ENCODE results near the gene MAS1.

Gene MAS1

DNA sequence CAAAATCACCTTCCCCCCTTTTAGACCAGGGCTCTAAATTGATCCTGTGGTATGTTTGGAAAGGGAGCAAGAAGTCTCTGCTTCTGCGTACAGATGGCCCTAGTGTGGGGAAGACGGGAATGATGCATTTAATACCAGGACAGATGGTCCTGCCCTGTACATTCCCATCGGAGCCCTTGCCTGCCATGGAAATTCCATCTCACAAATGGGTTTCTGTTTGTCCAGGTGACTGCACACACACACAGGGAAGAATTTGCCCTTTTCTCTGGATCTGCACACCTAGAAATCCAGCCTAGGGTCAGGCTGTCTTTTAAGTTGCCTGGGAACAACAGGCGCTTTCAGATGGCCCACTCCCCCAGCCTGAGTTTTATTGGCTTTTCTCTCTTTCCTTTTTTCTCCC lies 1.3 kb downstream of the MAS1 start:
- no peak overlapping the region for H2BK15ac ChIP-seq (replicated peaks; ENCODE audit: low read depth)
- no peak overlapping the region for H3K27ac ChIP-seq (ENCODE audit: low read depth, low read length)
- H3K36me3 ChIP-seq (ENCODE audit: control insufficient read depth, insufficient read depth, low read length): no peaks in the 10 kb centered on the region
- DNase-seq: no peak
- no peak overlapping the region for H3K23ac ChIP-seq (ENCODE audit: low read length)
- no peaks in the 10 kb centered on the region for H3K4me1 ChIP-seq (ENCODE audit: control insufficient read depth, low read depth, low read length)
- no peaks in the 10 kb centered on the region for H3K79me2 ChIP-seq (ENCODE audit: control insufficient read depth, insufficient read depth, low read length)
- H3K27me3 ChIP-seq (ENCODE audit: insufficient read depth, low read length, poor library complexity): no peaks in the 10 kb centered on the region
- H3K4me3 ChIP-seq (ENCODE audit: low read length): no peak overlapping the region
- no peak overlapping the region for H4K5ac ChIP-seq (ENCODE audit: low read length)
- no peak overlapping the region for H3K18ac ChIP-seq (ENCODE audit: low read length)
- H3K4ac ChIP-seq (ENCODE audit: low read depth, low read length): no peak overlapping the region
- no peak overlapping the region for H2BK5ac ChIP-seq (ENCODE audit: low read length)
- H3K56ac ChIP-seq (ENCODE audit: low read length): no peak overlapping the region
- no peaks in the 10 kb centered on the region for H3K79me1 ChIP-seq (ENCODE audit: low read length)
- H2BK120ac ChIP-seq (ENCODE audit: low read depth, low read length): no peak overlapping the region
- WGBS (ENCODE audit: extremely low coverage, insufficient coverage, low lambda C conversion rate): no CpG with 5 or more reads among the region's 4 CpGs
- no peak overlapping the region for H2AK5ac ChIP-seq (ENCODE audit: low read length)
- H3K9ac ChIP-seq (ENCODE audit: low read length): no peak overlapping the region
- no peak overlapping the region for H4K8ac ChIP-seq (ENCODE audit: low read depth, low read length)
- no peak overlapping the region for H3K4me2 ChIP-seq (ENCODE audit: low read length)

DNA sequence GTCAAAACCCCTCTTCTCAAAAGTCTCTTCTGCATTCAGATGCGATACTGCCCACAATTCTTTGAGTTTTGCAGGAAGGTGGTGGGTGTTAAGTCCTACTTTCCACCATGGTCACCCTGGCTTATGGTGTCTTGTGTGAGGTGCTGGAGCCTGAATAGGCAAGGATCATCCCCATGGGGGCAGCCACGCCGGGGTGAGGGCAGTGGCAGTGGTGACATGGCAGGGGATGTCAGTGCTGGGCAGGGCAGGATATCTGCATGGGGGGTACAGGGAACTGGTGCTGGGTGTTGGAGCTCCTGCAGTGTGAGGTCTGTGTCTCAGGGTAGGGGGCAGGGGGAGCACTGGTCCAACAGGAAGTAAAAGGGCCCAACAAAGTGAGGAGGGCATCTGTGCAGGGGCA lies 2.3 kb downstream of the MAS1 start:
- no peak overlapping the region for H2AK5ac ChIP-seq (ENCODE audit: low read length)
- no peak overlapping the region for H3K4me3 ChIP-seq (ENCODE audit: low read length)
- H3K36me3 ChIP-seq (ENCODE audit: control insufficient read depth, insufficient read depth, low read length): no peaks in the 10 kb centered on the region
- H2BK5ac ChIP-seq (ENCODE audit: low read length): no peak overlapping the region
- no peak overlapping the region for H2BK15ac ChIP-seq (replicated peaks; ENCODE audit: low read depth)
- no peak overlapping the region for H3K4me2 ChIP-seq (ENCODE audit: low read length)
- no peak overlapping the region for H3K23ac ChIP-seq (ENCODE audit: low read length)
- no peaks in the 10 kb centered on the region for H3K4me1 ChIP-seq (ENCODE audit: control insufficient read depth, low read depth, low read length)
- no peak overlapping the region for H3K4ac ChIP-seq (ENCODE audit: low read depth, low read length)
- H2BK120ac ChIP-seq (ENCODE audit: low read depth, low read length): no peak overlapping the region
- no peak overlapping the region for H3K56ac ChIP-seq (ENCODE audit: low read length)
- H3K27me3 ChIP-seq (ENCODE audit: insufficient read depth, low read length, poor library complexity): no peaks in the 10 kb centered on the region
- H3K18ac ChIP-seq (ENCODE audit: low read length): no peak overlapping the region
- WGBS (ENCODE audit: extremely low coverage, insufficient coverage, low lambda C conversion rate): no CpG with 5 or more reads among the region's 3 CpGs
- no peaks in the 10 kb centered on the region for H3K79me1 ChIP-seq (ENCODE audit: low read length)
- no peak overlapping the region for H4K8ac ChIP-seq (ENCODE audit: low read depth, low read length)
- no peaks in the 10 kb centered on the region for H3K79me2 ChIP-seq (ENCODE audit: control insufficient read depth, insufficient read depth, low read length)
- H3K9ac ChIP-seq (ENCODE audit: low read length): no peak overlapping the region
- DNase-seq: no peak
- H3K27ac ChIP-seq (ENCODE audit: low read depth, low read length): no peak overlapping the region
- no peak overlapping the region for H4K5ac ChIP-seq (ENCODE audit: low read length)

GRCh38 chr6:159894991-159895390 lies 4.2 kb downstream of the MAS1 start:
- no peak overlapping the region for H3K27ac ChIP-seq (ENCODE audit: low read depth, low read length)
- no peak overlapping the region for H3K4ac ChIP-seq (ENCODE audit: low read depth, low read length)
- no peak overlapping the region for H2BK15ac ChIP-seq (replicated peaks; ENCODE audit: low read depth)
- H3K9ac ChIP-seq (ENCODE audit: low read length): no peak overlapping the region
- H3K27me3 ChIP-seq (ENCODE audit: insufficient read depth, low read length, poor library complexity): no peaks in the 10 kb centered on the region
- H3K79me1 ChIP-seq (ENCODE audit: low read length): no peaks in the 10 kb centered on the region
- no CpG with 5 or more reads among the region's 4 CpGs for WGBS (ENCODE audit: extremely low coverage, insufficient coverage, low lambda C conversion rate)
- no peak overlapping the region for H3K56ac ChIP-seq (ENCODE audit: low read length)
- no peak overlapping the region for H4K8ac ChIP-seq (ENCODE audit: low read depth, low read length)
- H3K4me3 ChIP-seq (ENCODE audit: low read length): no peak overlapping the region
- no peak for DNase-seq
- H3K4me1 ChIP-seq (ENCODE audit: control insufficient read depth, low read depth, low read length): no peaks in the 10 kb centered on the region
- H4K5ac ChIP-seq (ENCODE audit: low read length): no peak overlapping the region
- no peak overlapping the region for H2BK5ac ChIP-seq (ENCODE audit: low read length)
- no peak overlapping the region for H3K23ac ChIP-seq (ENCODE audit: low read length)
- no peaks in the 10 kb centered on the region for H3K79me2 ChIP-seq (ENCODE audit: control insufficient read depth, insufficient read depth, low read length)
- H3K18ac ChIP-seq (ENCODE audit: low read length): no peak overlapping the region
- H2BK120ac ChIP-seq (ENCODE audit: low read depth, low read length): no peak overlapping the region
- H3K4me2 ChIP-seq (ENCODE audit: low read length): no peak overlapping the region
- no peak overlapping the region for H2AK5ac ChIP-seq (ENCODE audit: low read length)
- no peaks in the 10 kb centered on the region for H3K36me3 ChIP-seq (ENCODE audit: control insufficient read depth, insufficient read depth, low read length)

DNA sequence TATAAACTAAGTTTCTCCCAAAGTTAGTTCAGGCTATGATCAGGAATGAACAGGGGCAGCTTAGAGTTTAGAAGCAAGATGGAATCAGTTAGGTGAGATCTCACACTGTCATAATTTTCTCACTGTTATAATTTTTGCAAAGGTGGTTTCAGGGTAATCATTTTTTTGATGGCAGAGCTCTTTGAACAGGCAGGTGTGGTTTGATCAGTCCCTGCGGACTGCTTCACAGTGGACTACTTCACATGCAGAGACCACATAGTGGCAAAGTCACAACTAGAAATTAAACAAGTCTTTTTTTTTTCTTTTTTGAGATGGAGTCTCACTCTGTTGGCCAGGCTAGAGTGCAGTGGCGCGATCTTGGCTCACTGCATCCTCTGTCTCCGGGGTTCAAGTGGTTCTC lies 6.8 kb downstream of the MAS1 start:
- Histone ChIP-seq H3K79me1 (ENCODE audit: low read length) (no peaks in the 10 kb centered on the region), H3K27ac (ENCODE audit: low read depth, low read length) (no peak overlapping the region)

GRCh38 chr6:159898519-159898918 lies 7.7 kb downstream of the MAS1 start:
- Histone ChIP-seq H3K27me3 (ENCODE audit: insufficient read depth, low read length, poor library complexity) (no peaks in the 10 kb centered on the region), H3K4me3 (ENCODE audit: low read length) (no peak overlapping the region), H2BK5ac (ENCODE audit: low read length) (no peak overlapping the region), H3K9ac (ENCODE audit: low read length) (no peak overlapping the region), H3K36me3 (ENCODE audit: control insufficient read depth, insufficient read depth, low read length) (no peaks in the 10 kb centered on the region), H3K27ac (ENCODE audit: low read depth, low read length) (no peak overlapping the region), H4K5ac (ENCODE audit: low read length) (no peak overlapping the region), H4K8ac (ENCODE audit: low read depth, low read length) (no peak overlapping the region), H3K79me1 (ENCODE audit: low read length) (no peaks in the 10 kb centered on the region), H2AK5ac (ENCODE audit: low read length) (no peak overlapping the region), H3K23ac (ENCODE audit: low read length) (no peak overlapping the region), H3K4ac (ENCODE audit: low read depth, low read length) (no peak overlapping the region), H2BK15ac (replicated peaks; ENCODE audit: low read depth) (no peak overlapping the region), H3K4me1 (ENCODE audit: control insufficient read depth, low read depth, low read length) (no peaks in the 10 kb centered on the region), H3K79me2 (ENCODE audit: control insufficient read depth, insufficient read depth, low read length) (no peaks in the 10 kb centered on the region), H3K18ac (ENCODE audit: low read length) (no peak overlapping the region), H2BK120ac (ENCODE audit: low read depth, low read length) (no peak overlapping the region), H3K56ac (ENCODE audit: low read length) (no peak overlapping the region), H3K4me2 (ENCODE audit: low read length) (no peak overlapping the region)
- no peak for DNase-seq
- no CpG with 5 or more reads among the region's 1 CpG for WGBS (ENCODE audit: extremely low coverage, insufficient coverage, low lambda C conversion rate)

More for the DNA sequence above, 6.8 kb downstream of the MAS1 start:
- no CpG with 5 or more reads among the region's 4 CpGs for WGBS (ENCODE audit: extremely low coverage, insufficient coverage, low lambda C conversion rate)
- H2BK5ac ChIP-seq (ENCODE audit: low read length): no peak overlapping the region
- no peak overlapping the region for H3K56ac ChIP-seq (ENCODE audit: low read length)
- no peaks in the 10 kb centered on the region for H3K79me2 ChIP-seq (ENCODE audit: control insufficient read depth, insufficient read depth, low read length)
- H2BK120ac ChIP-seq (ENCODE audit: low read depth, low read length): no peak overlapping the region
- H2BK15ac ChIP-seq (replicated peaks; ENCODE audit: low read depth): no peak overlapping the region
- H3K4ac ChIP-seq (ENCODE audit: low read depth, low read length): no peak overlapping the region
- H3K4me2 ChIP-seq (ENCODE audit: low read length): no peak overlapping the region
- no peak for DNase-seq
- no peak overlapping the region for H4K8ac ChIP-seq (ENCODE audit: low read depth, low read length)
- no peak overlapping the region for H3K4me3 ChIP-seq (ENCODE audit: low read length)
- no peak overlapping the region for H2AK5ac ChIP-seq (ENCODE audit: low read length)
- H3K36me3 ChIP-seq (ENCODE audit: control insufficient read depth, insufficient read depth, low read length): no peaks in the 10 kb centered on the region
- H3K23ac ChIP-seq (ENCODE audit: low read length): no peak overlapping the region
- H3K18ac ChIP-seq (ENCODE audit: low read length): no peak overlapping the region
- no peak overlapping the region for H3K9ac ChIP-seq (ENCODE audit: low read length)
- H3K27me3 ChIP-seq (ENCODE audit: insufficient read depth, low read length, poor library complexity): no peaks in the 10 kb centered on the region
- H3K4me1 ChIP-seq (ENCODE audit: control insufficient read depth, low read depth, low read length): no peaks in the 10 kb centered on the region
- no peak overlapping the region for H4K5ac ChIP-seq (ENCODE audit: low read length)

DNA sequence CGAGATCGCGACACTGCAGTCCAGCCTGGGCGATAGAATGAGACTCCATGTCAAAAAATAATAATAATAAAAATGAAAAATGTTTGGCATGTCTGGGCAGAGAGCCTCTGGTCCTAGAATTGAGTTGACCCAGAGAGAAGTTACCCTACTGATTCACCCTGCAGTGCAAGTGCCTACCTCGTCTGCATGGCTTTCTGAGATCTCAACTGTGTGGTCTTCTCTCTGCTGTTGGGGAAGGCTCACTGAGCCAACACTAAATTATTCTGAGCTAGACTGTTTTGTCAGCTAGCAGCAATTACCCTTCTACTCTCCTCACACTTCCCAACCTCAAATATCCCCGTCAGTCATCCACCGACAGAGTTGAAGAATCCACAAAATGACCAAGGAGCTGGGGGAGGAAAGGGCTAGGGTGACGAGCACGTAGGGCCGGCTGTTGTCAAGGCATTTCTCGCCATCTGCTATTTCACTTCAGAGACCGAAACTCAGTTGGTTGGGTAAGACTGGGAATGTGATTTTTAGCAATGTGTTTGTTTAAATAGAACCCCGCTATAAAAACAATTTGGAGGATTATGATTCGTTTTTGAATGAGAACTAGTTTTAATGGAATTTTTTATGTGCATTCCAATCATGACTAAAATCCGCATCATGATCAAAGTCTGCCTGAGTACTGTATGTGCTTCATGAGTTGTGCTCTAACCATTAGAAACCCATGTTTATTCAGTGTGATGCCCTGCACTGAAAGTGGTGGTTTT lies 9.4 kb downstream of the MAS1 start:
- no CpG with 5 or more reads among the region's 15 CpGs for whole genome bisulfite sequencing (ENCODE audit: extremely low coverage, insufficient coverage, low lambda C conversion rate)
- H3K23ac ChIP-seq (ENCODE audit: low read length): no peak overlapping the region
- DNase-seq: no peak
- H3K56ac ChIP-seq (ENCODE audit: low read length): no peak overlapping the region
- no peak overlapping the region for H2BK5ac ChIP-seq (ENCODE audit: low read length)
- no peak overlapping the region for H3K9ac ChIP-seq (ENCODE audit: low read length)
- H2BK120ac ChIP-seq (ENCODE audit: low read depth, low read length): no peak overlapping the region
- H3K79me1 ChIP-seq (ENCODE audit: low read length): no peaks in the 10 kb centered on the region
- H3K4me2 ChIP-seq (ENCODE audit: low read length): no peak overlapping the region
- H3K27ac ChIP-seq (ENCODE audit: low read depth, low read length): no peak overlapping the region
- no peaks in the 10 kb centered on the region for H3K27me3 ChIP-seq (ENCODE audit: insufficient read depth, low read length, poor library complexity)
- H4K8ac ChIP-seq (ENCODE audit: low read depth, low read length): no peak overlapping the region
- no peak overlapping the region for H3K4ac ChIP-seq (ENCODE audit: low read depth, low read length)
- H3K4me3 ChIP-seq (ENCODE audit: low read length): no peak overlapping the region
- no peak overlapping the region for H4K5ac ChIP-seq (ENCODE audit: low read length)
- no peak overlapping the region for H2AK5ac ChIP-seq (ENCODE audit: low read length)
- H3K79me2 ChIP-seq (ENCODE audit: control insufficient read depth, insufficient read depth, low read length): no peaks in the 10 kb centered on the region
- H3K36me3 ChIP-seq (ENCODE audit: control insufficient read depth, insufficient read depth, low read length): no peaks in the 10 kb centered on the region
- H3K18ac ChIP-seq (ENCODE audit: low read length): no peak overlapping the region
- no peak overlapping the region for H2BK15ac ChIP-seq (replicated peaks; ENCODE audit: low read depth)
- H3K4me1 ChIP-seq (ENCODE audit: control insufficient read depth, low read depth, low read length): no peaks in the 10 kb centered on the region
